ENCODE data around the gene EEF1G.

GRCh38 chr11:62578541-62578940 lies 4.8 kb upstream of the EEF1G start:
- TF ChIP-seq POLR2AphosphoS5 (IDR thresholded peaks at IDR 0.05; ENCODE audit: borderline replicate concordance, low read depth, low read length) (no peak), EZH2 (IDR thresholded peaks at IDR 0.05) (no peak)

Measured in SK-N-MC (cell line).